Measurements from ENCODE around the gene GALT. TPM values are rescaled to one million over a fixed set of nuclear protein-coding genes. Genes with fewer than 3 reads are reported as not detected.
A peak's percentile ranks its signal among the peaks of the same experiment; 100 is the strongest.

Gene GALT
- total and polyA plus RNA-seq, 2 of the 13 experiments (the other 11 are each of a cell fraction or from before 2014, with no cell fraction given) = 40.4 to 46.3 TPM

DNA sequence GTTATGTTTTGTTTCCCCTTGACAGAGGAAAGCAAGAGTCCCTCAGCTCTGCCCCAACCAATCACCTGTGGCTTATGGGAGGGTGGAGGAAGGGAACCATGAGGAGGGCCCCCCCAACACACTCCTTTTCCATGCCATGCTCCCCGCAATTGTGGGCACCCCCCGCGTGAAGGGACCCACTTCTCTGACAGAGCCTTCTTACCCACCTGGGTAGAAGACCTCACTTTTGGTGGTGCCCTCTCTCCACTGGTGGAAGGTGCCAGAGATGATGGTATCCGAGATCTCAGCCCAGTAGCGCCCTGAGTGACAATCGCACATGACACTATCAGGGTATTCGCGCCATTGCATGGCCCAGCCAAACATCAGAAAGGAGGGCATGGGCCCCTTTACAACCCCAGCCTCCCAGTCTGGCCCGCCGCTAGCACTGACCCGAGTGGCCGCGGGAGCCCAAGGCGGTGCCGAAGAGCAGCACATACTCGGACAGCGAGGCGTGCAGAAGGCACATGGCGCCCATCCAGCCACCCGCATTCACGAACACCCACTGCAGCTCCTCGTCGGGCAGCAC lies 9.6 kb upstream of the GALT start (continued):
- TF ChIP-seq SNAPC4 (CRISPR knock-in tag; IDR thresholded peaks at IDR 0.05) = 0 out of 2 replicates have a peak, but pooled peaks have one; percentile 32
- no peak for TF ChIP-seq ZNF691 (CRISPR knock-in tag; IDR thresholded peaks at IDR 0.05; ENCODE audit: borderline replicate concordance, low read depth)
- no peak for TF ChIP-seq TOPORS (CRISPR knock-in tag; IDR thresholded peaks at IDR 0.05)
- TF ChIP-seq, protein P1, sequence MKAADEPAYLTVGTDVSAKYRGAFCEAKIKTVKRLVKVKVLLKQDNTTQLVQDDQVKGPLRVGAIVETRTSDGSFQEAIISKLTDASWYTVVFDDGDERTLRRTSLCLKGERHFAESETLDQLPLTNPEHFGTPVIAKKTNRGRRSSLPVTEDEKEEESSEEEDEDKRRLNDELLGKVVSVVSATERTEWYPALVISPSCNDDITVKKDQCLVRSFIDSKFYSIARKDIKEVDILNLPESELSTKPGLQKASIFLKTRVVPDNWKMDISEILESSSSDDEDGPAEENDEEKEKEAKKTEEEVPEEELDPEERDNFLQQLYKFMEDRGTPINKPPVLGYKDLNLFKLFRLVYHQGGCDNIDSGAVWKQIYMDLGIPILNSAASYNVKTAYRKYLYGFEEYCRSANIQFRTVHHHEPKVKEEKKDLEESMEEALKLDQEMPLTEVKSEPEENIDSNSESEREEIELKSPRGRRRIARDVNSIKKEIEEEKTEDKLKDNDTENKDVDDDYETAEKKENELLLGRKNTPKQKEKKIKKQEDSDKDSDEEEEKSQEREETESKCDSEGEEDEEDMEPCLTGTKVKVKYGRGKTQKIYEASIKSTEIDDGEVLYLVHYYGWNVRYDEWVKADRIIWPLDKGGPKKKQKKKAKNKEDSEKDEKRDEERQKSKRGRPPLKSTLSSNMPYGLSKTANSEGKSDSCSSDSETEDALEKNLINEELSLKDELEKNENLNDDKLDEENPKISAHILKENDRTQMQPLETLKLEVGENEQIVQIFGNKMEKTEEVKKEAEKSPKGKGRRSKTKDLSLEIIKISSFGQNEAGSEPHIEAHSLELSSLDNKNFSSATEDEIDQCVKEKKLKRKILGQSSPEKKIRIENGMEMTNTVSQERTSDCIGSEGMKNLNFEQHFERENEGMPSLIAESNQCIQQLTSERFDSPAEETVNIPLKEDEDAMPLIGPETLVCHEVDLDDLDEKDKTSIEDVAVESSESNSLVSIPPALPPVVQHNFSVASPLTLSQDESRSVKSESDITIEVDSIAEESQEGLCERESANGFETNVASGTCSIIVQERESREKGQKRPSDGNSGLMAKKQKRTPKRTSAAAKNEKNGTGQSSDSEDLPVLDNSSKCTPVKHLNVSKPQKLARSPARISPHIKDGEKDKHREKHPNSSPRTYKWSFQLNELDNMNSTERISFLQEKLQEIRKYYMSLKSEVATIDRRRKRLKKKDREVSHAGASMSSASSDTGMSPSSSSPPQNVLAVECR (CRISPR knock-in tag; IDR thresholded peaks at IDR 0.05; ENCODE audit: borderline replicate concordance) = no peak
- TF ChIP-seq ZBTB7B (CRISPR knock-in tag; IDR thresholded peaks at IDR 0.05) = 0 out of 2 replicates have a peak, but pooled peaks have one; percentile 3

Measured in HepG2 (cell line).